ENCODE data around the gene KCNQ1.

DNA sequence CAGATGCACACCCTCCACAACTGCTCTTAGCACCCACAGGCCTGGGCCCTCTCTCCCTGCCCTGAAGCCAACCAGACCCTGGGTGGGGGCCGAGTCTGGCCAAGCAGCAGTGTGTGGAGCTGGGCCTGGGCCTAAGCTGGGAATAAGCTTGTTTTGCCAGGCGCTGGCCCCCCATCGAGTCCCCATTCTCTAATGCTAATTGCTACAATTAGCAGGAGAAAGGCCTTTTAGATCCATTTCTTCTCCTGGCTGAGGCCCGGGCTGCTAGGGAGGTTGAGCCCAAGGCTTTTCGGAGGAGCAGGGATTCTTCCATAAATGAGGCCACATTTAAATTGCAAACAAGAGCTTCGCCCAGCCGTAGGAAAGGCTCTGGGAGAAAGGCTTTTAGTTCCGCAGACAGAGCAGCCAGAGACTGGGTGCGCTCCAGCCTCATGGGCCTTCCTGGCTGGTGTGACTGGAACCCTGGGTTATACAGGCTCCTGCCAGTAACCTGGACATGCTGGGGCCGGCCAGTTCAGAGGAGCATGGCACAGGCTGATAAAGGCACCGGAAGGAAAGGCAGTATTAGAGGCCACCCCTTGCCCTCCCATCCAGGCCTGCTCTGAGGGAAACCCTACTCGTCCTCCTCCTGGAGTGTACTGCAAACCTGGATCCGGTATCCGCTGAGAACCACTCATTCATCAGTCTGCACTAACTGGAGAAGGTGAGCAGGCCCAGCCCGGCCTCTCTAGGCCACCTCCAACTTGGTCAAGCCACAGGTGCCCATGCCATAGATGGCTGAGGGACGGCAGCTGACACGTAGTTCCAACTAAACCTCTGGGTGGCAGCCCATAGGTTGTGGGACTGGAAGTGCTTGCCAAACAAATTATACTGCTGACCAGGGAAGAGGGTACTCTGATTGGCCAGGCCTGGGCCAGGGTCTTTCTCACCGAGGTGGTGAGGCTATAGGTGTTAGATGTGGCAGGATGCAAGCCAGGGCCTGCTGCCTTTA lies 248.8 kb downstream of the KCNQ1 start:
- no peak for TF ChIP-seq EZH2 (IDR thresholded peaks at IDR 0.05; ENCODE audit: low read depth)
- TF ChIP-seq, protein P1, sequence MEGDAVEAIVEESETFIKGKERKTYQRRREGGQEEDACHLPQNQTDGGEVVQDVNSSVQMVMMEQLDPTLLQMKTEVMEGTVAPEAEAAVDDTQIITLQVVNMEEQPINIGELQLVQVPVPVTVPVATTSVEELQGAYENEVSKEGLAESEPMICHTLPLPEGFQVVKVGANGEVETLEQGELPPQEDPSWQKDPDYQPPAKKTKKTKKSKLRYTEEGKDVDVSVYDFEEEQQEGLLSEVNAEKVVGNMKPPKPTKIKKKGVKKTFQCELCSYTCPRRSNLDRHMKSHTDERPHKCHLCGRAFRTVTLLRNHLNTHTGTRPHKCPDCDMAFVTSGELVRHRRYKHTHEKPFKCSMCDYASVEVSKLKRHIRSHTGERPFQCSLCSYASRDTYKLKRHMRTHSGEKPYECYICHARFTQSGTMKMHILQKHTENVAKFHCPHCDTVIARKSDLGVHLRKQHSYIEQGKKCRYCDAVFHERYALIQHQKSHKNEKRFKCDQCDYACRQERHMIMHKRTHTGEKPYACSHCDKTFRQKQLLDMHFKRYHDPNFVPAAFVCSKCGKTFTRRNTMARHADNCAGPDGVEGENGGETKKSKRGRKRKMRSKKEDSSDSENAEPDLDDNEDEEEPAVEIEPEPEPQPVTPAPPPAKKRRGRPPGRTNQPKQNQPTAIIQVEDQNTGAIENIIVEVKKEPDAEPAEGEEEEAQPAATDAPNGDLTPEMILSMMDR (conservative IDR thresholded peaks at IDR 0.05): no peak
